Astrocyte (in vitro differentiated cells and primary cell): ENCODE measurements around the gene AQP12A. TPM values are rescaled to one million over a fixed set of nuclear protein-coding genes. Genes with fewer than 3 reads are reported as not detected.

Experiments used
- DNase-seq: peaks from one replicate; pipeline ENCODE4 v3.0.0-alpha.2; 2010; ENCODE audit warnings: low read depth
- FAIRE-seq: peaks from 2 replicates; lab custom pipeline; 2011; peaks lifted over from hg19 to GRCh38; lab: Jason Lieb, UNC
- H2AFZ ChIP-seq: 2 replicates; pipeline ENCODE4 v1.6.0; 2012; ENCODE audit warnings: low read depth, low read length, inconsistent platforms
- H3K27ac ChIP-seq: 2 replicates; pipeline ENCODE4 v1.5.1; 2011; ENCODE audit warnings: low read depth, low read length, inconsistent platforms
- H3K27me3 ChIP-seq: 2 replicates; pipeline ENCODE4 v1.6.0; 2011; ENCODE audit warnings: low read length, inconsistent platforms; ENCODE audit not compliant: insufficient read depth
- H3K36me3 ChIP-seq: 2 replicates; pipeline ENCODE4 v1.5.1; 2011; ENCODE audit warnings: low read length, inconsistent platforms; ENCODE audit not compliant: insufficient read depth
- H3K4me1 ChIP-seq: 2 replicates; pipeline ENCODE4 v1.5.1; 2011; ENCODE audit warnings: low read length, inconsistent platforms; ENCODE audit not compliant: insufficient read depth
- H3K4me2 ChIP-seq: 2 replicates; pipeline ENCODE4 v1.6.0; 2012; ENCODE audit warnings: low read length, inconsistent platforms
- H3K4me3 ChIP-seq: 2 replicates; pipeline ENCODE4 v1.5.1; 2011; ENCODE audit warnings: low read depth, mild to moderate bottlenecking, low read length, inconsistent platforms; ENCODE audit not compliant: insufficient read depth
- H3K79me2 ChIP-seq: 2 replicates; pipeline ENCODE4 v1.6.0; 2012; ENCODE audit warnings: mild to moderate bottlenecking, low read length, inconsistent platforms; ENCODE audit not compliant: insufficient read depth
- H3K9ac ChIP-seq: 2 replicates; pipeline ENCODE4 v1.6.0; 2012; ENCODE audit warnings: mild to moderate bottlenecking, low read length, inconsistent platforms
- H3K9me3 ChIP-seq: 2 replicates; pipeline ENCODE4 v1.5.1; 2012; ENCODE audit warnings: low read depth, mild to moderate bottlenecking, low read length, inconsistent platforms; ENCODE audit not compliant: insufficient read depth
- H4K20me1 ChIP-seq: 2 replicates; pipeline ENCODE4 v1.6.0; 2012; ENCODE audit warnings: low read length, inconsistent platforms; ENCODE audit not compliant: insufficient read depth
- H3K27ac Mint-ChIP-seq: one replicate; pipeline ENCODE4 v1.8.0; 2021; ENCODE audit warnings: mild to moderate bottlenecking, mixed read lengths; ENCODE audit not compliant: unreplicated experiment
- H3K27me3 Mint-ChIP-seq: one replicate; pipeline ENCODE4 v1.8.0; 2021; ENCODE audit warnings: low read depth, mixed read lengths; ENCODE audit not compliant: unreplicated experiment
- H3K36me3 Mint-ChIP-seq: one replicate; pipeline ENCODE4 v1.8.0; 2021; ENCODE audit warnings: low read depth, mixed read lengths; ENCODE audit not compliant: unreplicated experiment
- H3K4me1 Mint-ChIP-seq: one replicate; pipeline ENCODE4 v1.8.0; 2021; ENCODE audit warnings: low read depth, mixed read lengths; ENCODE audit not compliant: unreplicated experiment
- H3K4me3 Mint-ChIP-seq: one replicate; pipeline ENCODE4 v1.8.0; 2021; ENCODE audit warnings: mild to moderate bottlenecking, moderate library complexity, mixed read lengths; ENCODE audit not compliant: unreplicated experiment
- H3K9me3 Mint-ChIP-seq: one replicate; pipeline ENCODE4 v1.8.0; 2021; ENCODE audit warnings: mild to moderate bottlenecking, mixed read lengths; ENCODE audit not compliant: unreplicated experiment
- CTCF ChIP-seq: IDR thresholded peaks from 2 replicates; pipeline ENCODE4 v1.5.1; 2011; ENCODE audit warnings: low read depth, mild to moderate bottlenecking, inconsistent platforms, low read length, moderate library complexity; ENCODE audit not compliant: insufficient read depth
- EZH2 ChIP-seq: IDR thresholded peaks from 2 replicates; pipeline ENCODE4 v1.6.1; 2012; ENCODE audit warnings: mild to moderate bottlenecking, low read length, inconsistent platforms; ENCODE audit not compliant: insufficient read depth
- total RNA-seq: library from RNA; stranded (reverse); gene quantifications from 2 replicates; pipeline ENCODE4 v1.2.1, GENCODE V29; 2021

AQP12A gene
- total RNA-seq, 1 donor from 2014 or later = not detected

GRCh38 chr2:240722376-240722775 is 30.7 kb downstream of the AQP12A start:
- Mint-ChIP-seq H3K4me1 (no peaks in the 10 kb centered on the region), H3K4me3 (no peak overlapping the region), H3K27me3 (peaks cover 13% of the 10 kb centered on the region), H3K9me3 (peaks cover 3% of the 10 kb centered on the region), H3K27ac (no peak overlapping the region), H3K36me3 (no peaks in the 10 kb centered on the region)
- Histone ChIP-seq H2AFZ (no peak overlapping the region), H3K27ac (no peak overlapping the region), H3K4me2 (no peak overlapping the region), H3K4me3 (no peak overlapping the region), H3K9me3 (no peaks in the 10 kb centered on the region), H3K4me1 (no peaks in the 10 kb centered on the region), H3K27me3 (no peaks in the 10 kb centered on the region), H3K36me3 (no peaks in the 10 kb centered on the region), H3K9ac (no peak overlapping the region), H3K79me2 (no peaks in the 10 kb centered on the region), H4K20me1 (no peaks in the 10 kb centered on the region)
- TF ChIP-seq CTCF (no peak), EZH2 (no peak)
- DNase-seq (no peak), FAIRE-seq (no peak)

- H3K9ac ChIP-seq = no peak overlapping the region
- FAIRE-seq (no peak), DNase-seq (no peak)
- TF ChIP-seq EZH2 (no peak), CTCF (no peak)
- H3K9me3 ChIP-seq = no peaks in the 10 kb centered on the region
- no peak overlapping the region for H2AFZ ChIP-seq
- no peak overlapping the region for H3K4me2 ChIP-seq
- H3K4me1 ChIP-seq = no peaks in the 10 kb centered on the region
- H3K27me3 Mint-ChIP-seq = peaks cover 20% of the 10 kb centered on the region
- no peaks in the 10 kb centered on the region for H3K79me2 ChIP-seq
- no peaks in the 10 kb centered on the region for H4K20me1 ChIP-seq
- no peak overlapping the region for H3K27ac Mint-ChIP-seq
- H3K9me3 Mint-ChIP-seq = peaks cover 3% of the 10 kb centered on the region
- no peak overlapping the region for H3K4me3 ChIP-seq
- H3K36me3 ChIP-seq = no peaks in the 10 kb centered on the region
- H3K36me3 Mint-ChIP-seq = no peaks in the 10 kb centered on the region
- no peaks in the 10 kb centered on the region for H3K27me3 ChIP-seq
- H3K4me3 Mint-ChIP-seq = no peak overlapping the region
- no peak overlapping the region for H3K27ac ChIP-seq
- no peaks in the 10 kb centered on the region for H3K4me1 Mint-ChIP-seq
These were observed 31.4 kb downstream of the AQP12A start for GRCh38 chr2:240722796-240723735.

GRCh38 chr2:240723851-240724250 is 32.2 kb downstream of the AQP12A start:
- Mint-ChIP-seq H3K27me3 (peaks cover 22% of the 10 kb centered on the region), H3K27ac (no peak overlapping the region), H3K4me3 (no peak overlapping the region), H3K9me3 (peaks cover 3% of the 10 kb centered on the region), H3K36me3 (no peaks in the 10 kb centered on the region), H3K4me1 (no peaks in the 10 kb centered on the region)
- Histone ChIP-seq H3K79me2 (no peaks in the 10 kb centered on the region), H3K4me1 (no peaks in the 10 kb centered on the region), H3K4me3 (no peak overlapping the region), H3K9ac (no peak overlapping the region), H3K27ac (no peak overlapping the region), H2AFZ (no peak overlapping the region), H3K9me3 (no peaks in the 10 kb centered on the region), H3K27me3 (no peaks in the 10 kb centered on the region), H4K20me1 (no peaks in the 10 kb centered on the region), H3K4me2 (no peak overlapping the region), H3K36me3 (no peaks in the 10 kb centered on the region)
- TF ChIP-seq EZH2 (no peak), CTCF (no peak)
- no peak for FAIRE-seq
- no peak for DNase-seq
